ENCODE results near the gene GSPT1. TPM values are rescaled to one million over a fixed set of nuclear protein-coding genes. Genes with fewer than 3 reads are reported as not detected.
"Not testable (repeated sequence)": the region's sequence is repeated elsewhere in the genome, so short reads cannot be mapped to it uniquely, and the experiment has no call there.

The GSPT1 gene
- polyA plus RNA-seq (2013, experiment 1 of 2) = 109 TPM
- polyA plus RNA-seq (2013, experiment 2 of 2) = 123 TPM

DNA sequence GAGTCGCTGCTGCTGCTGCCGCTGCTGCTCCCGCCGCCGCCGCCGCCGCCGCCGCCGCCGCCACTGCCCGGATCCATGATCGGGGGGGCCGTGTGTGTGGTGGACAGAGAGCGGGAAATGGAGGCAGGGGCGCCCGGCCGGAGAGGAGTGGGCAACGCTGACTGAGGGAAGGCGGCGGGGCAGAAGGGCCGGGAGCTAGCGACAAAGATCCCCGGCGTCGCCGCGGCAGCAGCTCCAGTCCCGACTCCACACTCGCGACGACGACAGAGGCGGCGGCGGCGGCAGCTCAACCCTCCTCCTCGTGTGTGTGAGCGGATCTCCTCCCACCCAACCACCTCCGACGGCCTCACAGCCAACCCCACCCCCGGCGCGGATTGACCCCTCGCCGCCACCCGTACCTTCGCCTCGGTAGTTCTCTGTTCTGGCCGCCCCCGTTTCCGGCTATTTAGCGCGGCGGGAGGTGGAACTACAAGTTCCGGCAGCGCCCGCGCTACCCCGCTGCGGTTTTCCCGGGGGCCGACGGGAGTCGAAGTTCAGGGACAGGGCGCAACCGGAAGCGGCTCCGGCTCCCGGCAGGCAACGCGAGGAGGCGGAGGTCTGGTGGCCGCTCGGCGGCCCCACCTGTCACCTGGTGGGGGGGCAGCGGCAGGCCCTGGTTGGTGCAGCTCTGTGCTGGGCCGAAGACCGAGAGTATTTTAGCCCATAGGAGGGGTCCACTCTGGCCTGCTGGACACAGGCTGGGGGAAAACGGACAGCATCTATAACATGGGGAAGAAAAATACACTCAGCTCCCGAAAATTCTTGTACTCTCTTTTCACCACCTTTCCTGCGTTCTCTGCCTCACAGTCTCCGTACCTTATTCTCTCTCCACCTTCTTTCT lies at the start of gene GSPT1:
Gene GSPT1 (minus strand): TSS at position 313 of the 880 bp plus-strand sequence. CDS start 236 bp downstream, at position 77.
- peaks cover 12% of the 10 kb centered on the region for H3K4me1 ChIP-seq (ENCODE audit: control insufficient read depth, insufficient read depth, low read length, poor library complexity, severe bottlenecking)
- H3K36me3 ChIP-seq (ENCODE audit: control insufficient read depth, insufficient read depth, low read length) = peaks cover 22% of the 10 kb centered on the region
- no peaks in the 10 kb centered on the region for H3K9me3 ChIP-seq (ENCODE audit: control insufficient read depth, low read length)
- whole genome bisulfite sequencing, 2 experiments (ENCODE audit: insufficient coverage in 2 of 2) = 3 to 4% methylated on average over 56 to 68 of the region's 84 CpGs
- peak within 1 kb of the TSS; percentile 76 for H3K4me3 ChIP-seq (ENCODE audit: extremely low read depth, insufficient read depth, low read length, poor library complexity, severe bottlenecking)
- peak within 1 kb of the TSS; percentile 79 for H3K27ac ChIP-seq (ENCODE audit: low read depth, low read length, severe bottlenecking)

DNA sequence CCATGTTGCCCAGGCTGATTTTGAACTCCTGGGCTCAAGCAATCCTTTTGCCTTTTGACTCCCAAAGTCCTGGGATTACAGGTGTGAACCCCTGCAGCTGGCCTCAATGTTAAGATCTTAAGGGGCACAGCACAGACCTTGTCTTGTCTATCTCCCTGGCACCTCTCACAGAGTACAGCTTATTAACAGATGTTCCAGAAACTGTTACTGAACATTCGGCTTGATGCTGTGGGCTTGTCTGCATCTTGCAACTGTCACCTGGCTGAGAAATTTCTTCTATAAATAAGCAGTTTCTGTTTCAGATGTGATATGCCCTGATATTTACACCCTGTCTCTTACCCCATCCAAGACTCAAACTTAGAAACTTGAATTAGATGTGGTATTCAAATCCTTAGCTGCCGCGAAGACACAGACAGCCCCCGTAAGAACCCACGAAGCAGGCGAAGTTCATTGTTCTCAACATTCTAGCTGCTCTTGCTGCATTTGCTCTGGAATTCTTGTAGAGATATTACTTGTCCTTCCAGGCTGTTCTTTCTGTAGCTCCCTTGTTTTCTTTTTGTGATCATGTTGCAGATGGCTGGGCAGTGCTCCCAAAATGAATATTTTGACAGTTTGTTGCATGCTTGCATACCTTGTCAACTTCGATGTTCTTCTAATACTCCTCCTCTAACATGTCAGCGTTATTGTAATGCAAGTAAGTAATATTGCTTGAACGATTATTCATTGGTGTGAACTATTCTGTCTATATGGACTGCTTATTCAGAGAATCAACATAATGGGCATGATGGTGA lies 49.2 kb upstream of the GSPT1 start, which contains the start of gene TNFRSF17:
Gene TNFRSF17 (plus strand): TSS at position 450 of the 791 bp plus-strand sequence. CDS start 115 bp downstream, at position 565.
- Histone ChIP-seq H3K4me3 (ENCODE audit: extremely low read depth, insufficient read depth, low read length, poor library complexity, severe bottlenecking) (no peak within 1 kb of the TSS), H3K4me1 (ENCODE audit: control insufficient read depth, insufficient read depth, low read length, poor library complexity, severe bottlenecking) (no peaks in the 10 kb centered on the region), H3K27ac (ENCODE audit: low read depth, low read length, severe bottlenecking) (no peak within 1 kb of the TSS), H3K9me3 (ENCODE audit: control insufficient read depth, low read length) (no peaks in the 10 kb centered on the region), H3K36me3 (ENCODE audit: control insufficient read depth, insufficient read depth, low read length) (no peaks in the 10 kb centered on the region)
- 80 to 81% methylated on average over 5 to 6 of the region's 9 CpGs for WGBS, 2 experiments (ENCODE audit: insufficient coverage in 2 of 2)

DNA sequence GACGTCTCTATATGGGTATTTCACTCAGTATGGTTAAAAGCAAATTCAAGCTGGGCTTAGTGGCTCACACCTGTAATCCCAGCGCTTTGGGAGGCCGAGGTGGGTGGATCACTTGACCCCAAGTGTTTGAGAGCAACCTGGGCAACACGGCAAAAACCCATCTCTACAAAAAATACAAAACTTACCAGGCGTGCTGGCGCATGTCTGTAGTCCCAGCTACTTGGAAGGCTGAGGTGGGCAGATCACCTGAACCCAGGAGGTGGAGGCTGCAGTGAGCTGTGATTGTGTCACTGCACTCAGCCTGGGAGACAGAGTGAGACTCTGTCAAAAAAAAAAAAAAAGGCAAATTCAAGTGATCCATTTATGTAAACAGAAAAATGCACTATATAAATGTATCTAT lies 48.0 kb upstream of the GSPT1 start:
- Histone ChIP-seq H3K4me1 (ENCODE audit: control insufficient read depth, insufficient read depth, low read length, poor library complexity, severe bottlenecking) (no peaks in the 10 kb centered on the region), H3K9me3 (ENCODE audit: control insufficient read depth, low read length) (no peaks in the 10 kb centered on the region), H3K4me3 (ENCODE audit: extremely low read depth, insufficient read depth, low read length, poor library complexity, severe bottlenecking) (no peak overlapping the region), H3K36me3 (ENCODE audit: control insufficient read depth, insufficient read depth, low read length) (no peaks in the 10 kb centered on the region), H3K27ac (ENCODE audit: low read depth, low read length, severe bottlenecking) (no peak overlapping the region)
- 67 to 89% methylated on average over 1 to 4 of the region's 6 CpGs for WGBS, 2 experiments (ENCODE audit: insufficient coverage in 2 of 2)

DNA sequence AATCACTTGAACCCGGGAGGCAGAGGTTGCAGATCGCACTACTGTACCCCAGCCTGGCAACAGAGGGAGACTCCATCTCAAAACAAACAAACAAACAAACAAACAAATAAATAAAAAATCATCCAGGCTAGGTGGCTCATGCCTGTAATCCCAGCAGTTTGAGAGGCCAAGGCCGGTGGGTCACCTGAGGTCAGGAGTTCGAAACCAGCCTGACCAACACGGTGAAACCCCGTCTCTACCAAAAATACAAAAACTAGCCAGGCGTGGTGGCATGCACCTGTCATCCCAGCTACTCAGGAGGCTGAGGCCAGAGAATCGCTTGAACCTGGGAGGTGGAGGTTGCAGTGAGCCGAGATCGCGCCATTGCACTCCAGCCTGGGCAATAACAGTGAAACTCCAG lies 47.2 kb upstream of the GSPT1 start:
- H3K27ac ChIP-seq (ENCODE audit: low read depth, low read length, severe bottlenecking) = not testable (repeated sequence)
- 91 to 94% methylated on average over 3 to 7 of the region's 11 CpGs for WGBS, 2 experiments (ENCODE audit: insufficient coverage in 2 of 2)

DNA sequence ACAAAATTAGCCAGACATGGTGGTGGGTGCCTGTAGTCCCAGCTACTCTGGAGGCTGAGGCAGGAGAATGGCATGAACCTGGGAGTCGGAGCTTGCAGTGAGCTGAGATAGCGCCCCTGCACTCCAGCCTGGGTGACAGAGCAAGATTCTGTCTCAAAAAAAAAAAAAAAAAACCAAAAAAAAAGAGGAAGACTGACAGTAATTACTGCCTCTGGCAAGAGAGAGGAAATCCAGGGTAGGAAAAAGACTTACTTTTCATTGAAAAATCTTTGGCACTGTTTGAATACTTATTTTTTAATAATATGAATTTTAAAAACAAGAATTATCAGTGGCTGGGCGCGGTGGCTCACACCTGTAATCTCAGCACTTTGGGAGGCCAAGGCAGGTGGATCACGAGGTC lies 46.7 kb upstream of the GSPT1 start:
- not testable (repeated sequence) for H3K27ac ChIP-seq (ENCODE audit: low read depth, low read length, severe bottlenecking); H3K4me3 ChIP-seq (ENCODE audit: extremely low read depth, insufficient read depth, low read length, poor library complexity, severe bottlenecking); H3K9me3 ChIP-seq (ENCODE audit: control insufficient read depth, low read length); H3K4me1 ChIP-seq (ENCODE audit: control insufficient read depth, insufficient read depth, low read length, poor library complexity, severe bottlenecking); H3K36me3 ChIP-seq (ENCODE audit: control insufficient read depth, insufficient read depth, low read length)
- WGBS, 2 experiments (ENCODE audit: insufficient coverage in 2 of 2) = 91 to 100% methylated on average over 1 to 3 of the region's 5 CpGs

More for the DNA sequence above, 47.2 kb upstream of the GSPT1 start:
- H3K4me3 ChIP-seq (ENCODE audit: extremely low read depth, insufficient read depth, low read length, poor library complexity, severe bottlenecking); H3K9me3 ChIP-seq (ENCODE audit: control insufficient read depth, low read length); H3K36me3 ChIP-seq (ENCODE audit: control insufficient read depth, insufficient read depth, low read length); H3K4me1 ChIP-seq (ENCODE audit: control insufficient read depth, insufficient read depth, low read length, poor library complexity, severe bottlenecking): not testable (repeated sequence)

DNA sequence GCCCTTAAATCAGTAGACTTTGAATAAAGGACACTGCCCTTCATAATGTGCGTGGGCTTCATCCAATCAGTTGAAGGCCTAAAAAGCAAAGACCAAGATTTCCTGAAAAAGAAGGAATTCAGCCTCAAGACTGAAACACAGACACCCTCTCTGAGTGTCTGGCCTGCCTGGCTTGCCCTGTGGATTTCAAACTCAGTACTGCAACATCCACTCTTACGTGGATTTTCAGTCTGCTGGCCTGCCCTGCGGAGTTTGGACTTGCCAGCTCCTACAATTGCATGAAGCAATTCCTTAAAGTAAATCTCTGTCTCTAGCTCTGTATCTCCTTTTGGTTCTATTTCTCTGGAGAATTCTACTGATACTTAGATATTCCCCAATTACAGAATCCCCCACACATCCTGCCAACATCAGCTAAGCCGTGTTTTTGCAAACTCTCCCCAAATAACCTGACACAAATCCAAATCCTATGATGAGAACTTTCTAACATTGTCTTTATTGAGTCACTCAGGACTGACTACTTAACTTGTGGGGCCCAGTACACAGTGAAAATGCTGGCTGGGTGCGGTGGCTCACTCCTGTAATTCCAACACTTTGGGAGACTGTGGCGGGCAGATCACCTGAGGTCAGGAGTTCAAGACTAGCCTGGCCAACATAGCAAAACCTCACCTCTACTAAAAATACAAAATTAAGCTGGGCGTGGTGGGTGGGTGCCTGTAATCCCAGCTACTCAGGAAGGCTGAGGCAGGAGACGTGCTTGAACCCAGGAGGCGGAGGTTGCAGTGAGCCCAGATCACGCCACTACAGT lies 42.0 kb upstream of the GSPT1 start:
- no peak overlapping the region for H3K4me3 ChIP-seq (ENCODE audit: extremely low read depth, insufficient read depth, low read length, poor library complexity, severe bottlenecking)

DNA sequence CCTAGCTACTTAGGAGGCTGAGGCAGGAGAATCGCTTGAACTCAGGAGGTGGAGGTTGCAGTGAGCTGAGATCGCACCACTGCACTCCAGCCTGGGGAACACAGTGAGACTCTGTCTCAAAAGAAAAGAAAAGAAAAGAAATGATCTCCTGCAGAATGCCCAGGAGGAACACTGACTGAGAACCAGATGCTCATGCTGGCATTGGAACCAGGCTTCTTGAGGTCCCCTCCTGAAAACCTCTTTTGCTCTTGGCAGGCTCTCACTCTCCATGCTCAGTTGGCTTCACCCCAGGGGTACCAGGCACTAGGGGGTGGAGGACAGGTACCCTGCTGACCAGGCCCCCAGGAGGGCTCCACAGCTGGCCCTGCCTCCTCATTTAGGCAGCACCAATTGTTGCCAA lies 40.8 kb upstream of the GSPT1 start:
- Histone ChIP-seq H3K9me3 (ENCODE audit: control insufficient read depth, low read length) (no peaks in the 10 kb centered on the region), H3K4me1 (ENCODE audit: control insufficient read depth, insufficient read depth, low read length, poor library complexity, severe bottlenecking) (peaks cover 10% of the 10 kb centered on the region), H3K4me3 (ENCODE audit: extremely low read depth, insufficient read depth, low read length, poor library complexity, severe bottlenecking) (no peak overlapping the region), H3K36me3 (ENCODE audit: control insufficient read depth, insufficient read depth, low read length) (no peaks in the 10 kb centered on the region), H3K27ac (ENCODE audit: low read depth, low read length, severe bottlenecking) (no peak overlapping the region)
- 100% methylated on average over 2 of the region's 2 CpGs for WGBS, 2 experiments (ENCODE audit: insufficient coverage in 2 of 2)

More for the DNA sequence above, 42.0 kb upstream of the GSPT1 start:
- Histone ChIP-seq H3K27ac (ENCODE audit: low read depth, low read length, severe bottlenecking) (no peak overlapping the region), H3K36me3 (ENCODE audit: control insufficient read depth, insufficient read depth, low read length) (no peaks in the 10 kb centered on the region), H3K9me3 (ENCODE audit: control insufficient read depth, low read length) (no peaks in the 10 kb centered on the region), H3K4me1 (ENCODE audit: control insufficient read depth, insufficient read depth, low read length, poor library complexity, severe bottlenecking) (peaks cover 10% of the 10 kb centered on the region)
- 94 to 95% methylated on average over 9 to 10 of the region's 10 CpGs for WGBS, 2 experiments (ENCODE audit: insufficient coverage in 2 of 2)

DNA sequence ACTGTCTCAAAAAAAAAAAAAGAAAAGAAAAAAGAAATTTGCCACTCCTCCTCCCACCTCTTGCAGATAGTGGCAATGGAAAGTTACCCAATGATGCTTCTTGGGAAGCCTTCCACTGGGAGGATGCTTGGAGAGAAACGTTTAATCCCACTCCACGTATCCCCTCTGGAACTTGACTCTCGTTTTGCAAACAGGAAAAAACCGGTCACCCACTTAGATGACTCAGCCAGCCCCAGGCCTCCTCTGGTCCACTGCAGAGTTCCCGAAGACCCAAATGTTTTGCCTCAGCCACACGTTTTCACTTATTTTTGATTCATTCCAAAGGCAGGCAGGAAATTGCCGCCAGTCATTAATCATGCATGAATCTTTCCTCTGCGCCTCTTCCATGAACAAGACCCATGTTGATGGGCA lies 40.0 kb upstream of the GSPT1 start:
- Histone ChIP-seq H3K27ac (ENCODE audit: low read depth, low read length, severe bottlenecking) (peak overlapping the region; percentile 57), H3K4me1 (ENCODE audit: control insufficient read depth, insufficient read depth, low read length, poor library complexity, severe bottlenecking) (peaks cover 10% of the 10 kb centered on the region), H3K36me3 (ENCODE audit: control insufficient read depth, insufficient read depth, low read length) (no peaks in the 10 kb centered on the region), H3K9me3 (ENCODE audit: control insufficient read depth, low read length) (no peaks in the 10 kb centered on the region), H3K4me3 (ENCODE audit: extremely low read depth, insufficient read depth, low read length, poor library complexity, severe bottlenecking) (no peak overlapping the region)
- 58 to 71% methylated on average over 7 to 8 of the region's 8 CpGs for WGBS, 2 experiments (ENCODE audit: insufficient coverage in 2 of 2)

DNA sequence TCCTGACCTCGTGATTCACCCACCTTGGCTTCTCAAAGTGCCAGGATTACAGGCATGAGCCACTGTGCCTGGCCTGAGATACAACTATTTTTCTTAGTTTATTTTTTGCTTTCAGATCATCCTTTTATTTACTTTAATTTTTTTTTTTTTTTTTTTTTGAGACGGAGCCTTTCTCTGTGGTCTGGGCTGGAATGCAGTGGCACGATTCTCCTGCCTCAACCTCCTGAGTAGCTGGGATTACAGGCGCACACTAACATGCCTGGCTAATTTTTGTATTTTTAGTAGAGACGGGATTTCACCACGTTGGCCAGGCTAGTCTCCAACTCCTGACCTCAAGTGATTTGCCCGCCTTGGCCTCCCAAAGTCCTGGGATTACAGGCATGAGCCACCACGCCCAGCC lies 37.8 kb upstream of the GSPT1 start:
- WGBS, 2 experiments (ENCODE audit: insufficient coverage in 2 of 2) = 92 to 96% methylated on average over 6 of the region's 8 CpGs
- not testable (repeated sequence) for H3K9me3 ChIP-seq (ENCODE audit: control insufficient read depth, low read length)

DNA sequence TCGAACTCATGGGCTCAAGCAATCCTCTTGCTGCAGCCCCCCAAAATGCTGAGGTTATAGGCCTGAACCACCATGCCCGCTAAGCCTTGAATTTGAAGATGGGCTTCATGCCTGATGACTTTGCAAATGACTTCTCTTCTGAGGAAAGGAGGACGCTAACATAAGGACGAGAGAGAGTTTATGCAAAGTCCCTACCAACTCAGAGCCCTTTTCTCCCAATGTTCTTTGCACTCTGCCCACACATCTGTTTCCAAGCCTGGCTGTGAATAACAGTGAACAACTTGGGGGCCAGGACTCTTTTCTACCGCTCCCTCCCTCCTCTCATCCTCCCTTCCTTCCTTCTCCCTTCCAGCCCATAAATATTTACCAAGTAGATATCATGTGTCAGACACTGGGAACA lies 34.6 kb upstream of the GSPT1 start:
- Histone ChIP-seq H3K9me3 (ENCODE audit: control insufficient read depth, low read length) (no peaks in the 10 kb centered on the region), H3K4me3 (ENCODE audit: extremely low read depth, insufficient read depth, low read length, poor library complexity, severe bottlenecking) (no peak overlapping the region), H3K36me3 (ENCODE audit: control insufficient read depth, insufficient read depth, low read length) (no peaks in the 10 kb centered on the region), H3K27ac (ENCODE audit: low read depth, low read length, severe bottlenecking) (no peak overlapping the region), H3K4me1 (ENCODE audit: control insufficient read depth, insufficient read depth, low read length, poor library complexity, severe bottlenecking) (no peaks in the 10 kb centered on the region)
- 80 to 98% methylated on average over 4 of the region's 5 CpGs for WGBS, 2 experiments (ENCODE audit: insufficient coverage in 2 of 2)

More for the DNA sequence above, 37.8 kb upstream of the GSPT1 start:
- H3K36me3 ChIP-seq (ENCODE audit: control insufficient read depth, insufficient read depth, low read length); H3K4me3 ChIP-seq (ENCODE audit: extremely low read depth, insufficient read depth, low read length, poor library complexity, severe bottlenecking); H3K27ac ChIP-seq (ENCODE audit: low read depth, low read length, severe bottlenecking): not testable (repeated sequence)
- H3K4me1 ChIP-seq (ENCODE audit: control insufficient read depth, insufficient read depth, low read length, poor library complexity, severe bottlenecking) = peaks cover 10% of the 10 kb centered on the region

Data from mesodermal cell (in vitro differentiated cells).